Glutamatergic neuron (in vitro differentiated cells): ENCODE data around the gene CARD9. TPM values are rescaled to one million over a fixed set of nuclear protein-coding genes. Genes with fewer than 3 reads are reported as not detected.

Experiments
- DNase-seq: peaks from one replicate; pipeline ENCODE4 v3.0.0; 2022
- H3K27ac Mint-ChIP-seq: one replicate; pipeline ENCODE4 v1.8.0; 2020; ENCODE audit warnings: mild to moderate bottlenecking, mixed read lengths, inconsistent platforms; ENCODE audit not compliant: unreplicated experiment
- H3K27me3 Mint-ChIP-seq: one replicate; pipeline ENCODE4 v1.8.0; 2020; ENCODE audit warnings: mild to moderate bottlenecking, moderate library complexity, mixed read lengths, inconsistent platforms; ENCODE audit not compliant: unreplicated experiment
- H3K36me3 Mint-ChIP-seq: one replicate; pipeline ENCODE4 v1.8.0; 2020; ENCODE audit warnings: mild to moderate bottlenecking, mixed read lengths, inconsistent platforms; ENCODE audit not compliant: unreplicated experiment
- H3K4me1 Mint-ChIP-seq: one replicate; pipeline ENCODE4 v1.8.0; 2020; ENCODE audit warnings: mild to moderate bottlenecking, low read depth, mixed read lengths, inconsistent platforms; ENCODE audit not compliant: unreplicated experiment
- H3K4me3 Mint-ChIP-seq: one replicate; pipeline ENCODE4 v1.8.0; 2020; ENCODE audit warnings: mild to moderate bottlenecking, mixed read lengths, inconsistent platforms; ENCODE audit not compliant: unreplicated experiment
- H3K9me3 Mint-ChIP-seq: one replicate; pipeline ENCODE4 v1.8.0; 2020; ENCODE audit warnings: mild to moderate bottlenecking, moderate library complexity, mixed read lengths, inconsistent platforms; ENCODE audit not compliant: unreplicated experiment
- CTCF ChIP-seq: fragments of 200-600 bp; sonication (generic); IDR thresholded peaks from one replicate; pipeline ENCODE4 v1.5.0; 2021; ENCODE audit not compliant: partially characterized antibody, unreplicated experiment
- total RNA-seq: library from RNA; stranded (reverse); fragmentation: NEBNext Ultra II Directional; extraction: Animal tissue kit (Norgen Biotek cat#: 25700); gene quantifications from one replicate; pipeline ENCODE4 v1.2.1, GENCODE V29; 2021; ENCODE audit not compliant: unreplicated experiment

Gene CARD9
- total RNA-seq, 1 donor from 2014 or later, result 4.1 TPM

GRCh38 chr9:136318776-136319241 is 54.7 kb downstream of the CARD9 start:
- no peak overlapping the region for H3K4me3 Mint-ChIP-seq

GRCh38 chr9:136318111-136318775 is 55.2 kb downstream of the CARD9 start:
- Mint-ChIP-seq H3K27ac (no peak overlapping the region), H3K36me3 (peaks cover 28% of the 10 kb centered on the region), H3K27me3 (peaks cover 16% of the 10 kb centered on the region), H3K4me3 (no peak overlapping the region), H3K4me1 (peaks cover 17% of the 10 kb centered on the region), H3K9me3 (peaks cover 27% of the 10 kb centered on the region)
- no peak for TF ChIP-seq CTCF
- DNase-seq, result no peak

More at GRCh38 chr9:136318776-136319241, 54.7 kb downstream of the CARD9 start:
- no peak for DNase-seq
- TF ChIP-seq CTCF, result no peak
- Mint-ChIP-seq H3K27ac (no peak overlapping the region), H3K36me3 (peaks cover 28% of the 10 kb centered on the region), H3K27me3 (peaks cover 20% of the 10 kb centered on the region), H3K4me1 (peaks cover 19% of the 10 kb centered on the region), H3K9me3 (peaks cover 28% of the 10 kb centered on the region)

GRCh38 chr9:136317695-136318094 is 55.8 kb downstream of the CARD9 start:
- no peak for TF ChIP-seq CTCF
- H3K36me3 Mint-ChIP-seq, result peaks cover 28% of the 10 kb centered on the region
- peaks cover 26% of the 10 kb centered on the region for H3K9me3 Mint-ChIP-seq
- DNase-seq, result no peak
- peaks cover 14% of the 10 kb centered on the region for H3K27me3 Mint-ChIP-seq
- H3K27ac Mint-ChIP-seq, result no peak overlapping the region
- H3K4me1 Mint-ChIP-seq, result peaks cover 16% of the 10 kb centered on the region
- H3K4me3 Mint-ChIP-seq, result no peak overlapping the region

GRCh38 chr9:136316896-136317676 is 56.4 kb downstream of the CARD9 start:
- Mint-ChIP-seq H3K9me3 (peaks cover 26% of the 10 kb centered on the region), H3K27me3 (peaks cover 14% of the 10 kb centered on the region), H3K4me1 (peaks cover 16% of the 10 kb centered on the region), H3K36me3 (peaks cover 28% of the 10 kb centered on the region), H3K4me3 (no peak overlapping the region), H3K27ac (peak overlapping the region; percentile 73)
- no peak for DNase-seq
- TF ChIP-seq CTCF, result no peak
